NOMO-1 treated with dmso at 0.1 percent for 144 hours (cell line): ENCODE data around the gene PLEK2.
A peak's percentile ranks its signal among the peaks of the same experiment; 100 is the strongest.
"Not testable (repeated sequence)": the region's sequence is repeated elsewhere in the genome, so short reads cannot be mapped to it uniquely, and the experiment has no call there.

Experiments used
- DNase-seq: peaks from one replicate; lab custom pipeline; 2025; ENCODE audit not compliant: unreplicated experiment; lab: John Stamatoyannopoulos, UW

PLEK2 gene

DNA sequence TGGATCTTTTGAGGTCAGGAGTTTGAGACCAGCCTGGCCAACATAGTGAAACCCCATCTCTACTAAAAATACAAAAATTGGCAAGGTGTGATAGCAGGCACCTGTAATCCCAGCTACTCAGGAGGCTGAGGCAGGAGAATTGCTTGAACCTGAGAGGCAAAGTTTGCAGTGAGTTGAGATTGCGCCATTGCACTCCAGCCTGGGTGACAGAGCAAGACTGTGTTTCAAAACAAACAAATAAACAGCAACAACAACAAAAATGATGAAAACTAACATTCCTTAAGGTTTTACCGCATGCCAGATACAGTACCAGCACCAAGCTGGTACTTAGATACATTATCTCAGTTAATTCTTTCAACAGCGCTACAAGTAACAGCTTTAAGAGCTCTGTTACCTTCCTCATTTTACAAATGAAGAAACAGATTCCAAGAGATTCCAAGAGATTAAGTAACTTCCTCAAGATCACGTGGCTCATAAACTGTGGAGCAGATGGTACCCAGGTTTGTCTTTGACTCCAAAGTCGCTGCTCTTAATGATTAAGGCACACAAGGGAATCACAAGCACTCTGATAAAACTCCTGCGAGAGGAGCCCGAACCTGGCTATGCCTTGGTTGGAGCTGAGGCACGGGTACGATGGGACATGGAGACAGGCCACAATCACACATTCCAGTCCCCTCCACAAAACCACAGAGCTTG is 17.7 kb upstream of the PLEK2 start:
- DNase-seq = no peak

DNA sequence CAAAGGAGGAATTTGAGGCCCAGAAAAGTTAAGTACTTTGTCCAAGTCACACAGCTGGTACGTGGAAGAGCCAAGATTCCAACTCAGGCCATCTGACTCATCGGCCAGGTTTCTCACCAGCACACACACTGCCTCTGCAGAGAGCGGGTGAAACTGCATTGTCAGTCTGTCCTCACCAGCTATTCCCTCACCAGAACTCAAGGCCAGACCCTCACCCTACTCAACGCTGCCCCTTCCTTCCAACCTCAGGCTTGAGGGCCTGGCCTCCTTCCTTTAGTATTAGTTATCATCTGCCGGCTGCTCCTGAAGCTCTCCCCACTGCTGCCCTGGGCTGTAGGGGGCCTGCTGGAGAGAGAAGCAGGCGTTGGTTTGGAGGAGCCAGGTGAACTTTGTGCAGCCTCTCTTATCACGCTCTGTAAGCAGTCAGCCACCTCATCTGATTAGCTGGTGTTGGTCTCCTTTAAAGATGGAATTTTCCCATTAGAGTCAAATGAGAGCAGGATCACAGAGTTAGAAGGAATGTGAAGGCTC is 16.6 kb upstream of the PLEK2 start:
- DNase-seq = no peak

DNA sequence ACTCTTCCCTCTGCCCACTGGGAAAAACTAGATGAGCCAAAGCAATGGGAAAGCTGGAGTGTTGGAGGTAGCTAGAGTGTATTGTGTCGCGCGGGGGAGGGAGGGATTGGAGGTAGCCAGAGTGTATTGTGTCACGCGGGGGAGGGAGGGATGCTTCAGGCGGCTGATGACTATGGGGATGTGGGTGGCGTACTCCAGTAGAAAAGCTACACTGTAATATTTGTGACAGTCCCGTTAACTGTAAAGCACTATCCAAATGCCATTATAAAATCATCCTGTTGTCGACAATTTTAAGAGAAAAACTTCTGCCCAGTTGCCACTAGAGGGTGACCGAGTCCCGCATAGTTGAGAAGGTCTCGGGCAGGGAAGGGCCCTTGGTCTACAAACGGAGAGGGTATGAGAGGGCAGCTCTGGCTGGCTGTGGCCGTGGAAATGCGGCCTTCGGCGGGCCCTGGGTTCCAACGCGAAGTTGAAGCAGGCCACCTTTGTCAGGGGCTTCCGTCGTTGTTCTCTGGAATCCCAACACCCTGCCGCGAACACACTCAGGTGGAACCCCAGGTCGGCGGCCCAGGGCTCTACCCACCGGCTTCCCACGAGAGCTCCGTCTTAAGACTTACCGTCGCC is 15.1 kb upstream of the PLEK2 start:
- peak; percentile 57 for DNase-seq

DNA sequence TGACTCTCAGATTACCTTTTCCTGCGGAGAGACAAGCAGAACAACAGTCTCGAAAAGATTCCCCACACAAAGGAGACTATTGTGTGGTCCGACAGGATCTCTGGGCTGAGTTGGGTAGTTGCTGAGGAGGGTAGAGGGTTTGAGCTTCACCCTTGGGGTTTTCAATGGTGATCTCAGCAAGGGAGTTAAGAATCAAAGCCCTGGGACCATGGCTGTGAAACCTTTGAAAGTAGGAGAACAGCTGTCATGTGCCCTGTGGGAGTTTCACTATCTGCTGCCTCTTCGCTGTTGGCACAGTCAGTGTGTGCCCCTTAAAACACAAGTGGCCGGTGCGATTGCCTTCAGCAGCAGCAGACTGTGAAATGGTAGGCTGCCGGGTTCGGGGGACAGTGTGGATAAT is 14.2 kb upstream of the PLEK2 start:
- no peak for DNase-seq

DNA sequence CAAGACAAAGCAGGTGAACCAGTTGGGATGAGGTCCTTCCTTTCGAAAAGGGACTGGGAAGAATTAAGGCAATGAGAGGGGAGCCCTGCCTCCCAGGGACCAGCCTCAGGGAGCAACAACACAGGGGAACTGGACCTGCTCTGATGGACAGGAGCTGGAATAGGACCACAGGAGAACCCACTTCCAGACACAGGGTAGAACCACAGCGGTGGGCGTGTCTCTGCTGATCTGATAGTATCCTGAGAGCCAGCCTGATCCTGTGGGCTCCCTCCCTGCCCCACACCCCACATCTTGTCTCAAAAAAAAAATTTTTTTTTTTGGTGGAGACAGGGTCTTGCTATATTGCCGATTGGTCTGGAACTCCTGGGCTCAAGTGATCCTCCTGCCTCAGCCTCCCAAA is 13.6 kb upstream of the PLEK2 start:
- DNase-seq = no peak

DNA sequence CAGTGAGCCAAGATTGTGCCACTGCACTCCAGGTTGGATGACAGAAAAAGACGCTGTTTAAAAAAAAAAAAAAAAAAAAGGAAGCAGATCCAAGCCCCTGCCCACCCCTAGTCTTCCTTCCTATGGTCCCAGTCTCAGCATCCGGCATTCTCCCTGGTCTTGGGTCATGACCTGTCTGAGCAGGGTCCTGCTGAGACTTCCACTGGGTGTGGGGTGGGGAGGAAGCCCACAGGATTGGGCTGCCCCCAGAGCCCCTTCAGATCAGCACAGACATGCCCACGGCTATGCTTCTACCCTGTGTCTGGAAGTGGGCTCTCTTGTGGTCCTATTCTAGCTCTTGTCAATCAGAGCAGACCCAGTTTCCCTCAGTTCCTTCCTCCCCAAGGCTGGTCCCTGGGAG is 12.6 kb upstream of the PLEK2 start:
- DNase-seq = no peak

DNA sequence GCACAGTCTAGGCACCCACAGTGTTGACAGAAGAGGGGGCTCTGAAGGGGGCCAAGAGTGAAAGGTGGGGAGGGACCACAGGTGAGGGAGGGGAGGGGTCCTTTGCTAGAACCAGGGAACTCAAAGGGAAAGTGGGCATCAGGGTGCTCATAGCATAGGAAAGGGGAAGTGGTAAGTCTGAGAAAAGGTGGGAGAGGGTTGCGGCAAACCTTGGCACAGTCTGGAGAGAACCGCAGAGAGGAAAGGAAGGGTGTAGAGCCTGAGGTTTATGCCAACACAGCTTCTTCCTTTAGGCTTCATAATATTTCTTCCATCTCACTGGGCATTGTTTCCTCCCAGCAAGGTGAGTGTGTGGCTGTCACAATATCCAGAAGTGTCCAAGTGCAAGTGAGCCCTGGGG is 11.5 kb upstream of the PLEK2 start:
- peak; percentile 11 for DNase-seq

DNA sequence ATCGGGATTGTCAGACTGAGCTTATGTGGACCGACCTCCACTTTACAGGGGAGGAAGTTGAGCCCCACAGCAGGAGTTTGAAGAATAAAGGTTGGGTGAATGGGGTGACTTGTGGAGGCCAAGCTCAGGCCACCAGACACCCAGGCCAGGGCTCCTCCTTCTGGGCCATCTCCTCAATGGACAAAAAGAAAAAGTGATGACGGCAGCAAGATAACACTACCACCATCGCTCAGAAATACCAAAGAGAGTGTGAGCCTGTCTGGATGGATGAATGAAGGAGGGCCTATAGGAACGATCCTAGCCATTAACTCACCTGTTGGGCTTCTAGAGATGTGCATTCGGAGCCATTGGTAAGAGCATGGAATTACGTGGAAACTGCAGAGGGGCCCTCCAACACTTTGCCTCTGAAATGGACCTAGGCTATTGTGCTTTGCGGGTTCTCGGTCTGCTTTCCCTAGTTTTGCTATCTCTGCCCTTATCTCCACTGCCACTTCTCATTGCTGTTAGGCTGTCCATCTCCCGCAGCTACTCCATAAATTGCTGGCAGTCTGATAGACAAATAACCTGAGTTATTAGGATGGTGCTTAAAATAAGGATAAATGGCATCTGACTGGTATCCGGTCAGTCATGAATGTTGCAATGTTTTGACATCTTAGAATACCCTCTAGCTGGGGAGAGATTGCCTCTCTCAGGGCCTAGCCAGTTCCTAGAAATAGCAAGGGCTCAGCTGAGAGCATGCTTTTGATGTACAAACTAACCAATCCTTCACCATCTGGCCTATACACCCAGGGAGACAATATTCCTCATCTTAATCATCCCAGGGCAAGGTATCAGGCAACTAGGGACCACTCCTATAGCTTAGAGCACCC is 9.6 kb upstream of the PLEK2 start:
- DNase-seq = no peak

DNA sequence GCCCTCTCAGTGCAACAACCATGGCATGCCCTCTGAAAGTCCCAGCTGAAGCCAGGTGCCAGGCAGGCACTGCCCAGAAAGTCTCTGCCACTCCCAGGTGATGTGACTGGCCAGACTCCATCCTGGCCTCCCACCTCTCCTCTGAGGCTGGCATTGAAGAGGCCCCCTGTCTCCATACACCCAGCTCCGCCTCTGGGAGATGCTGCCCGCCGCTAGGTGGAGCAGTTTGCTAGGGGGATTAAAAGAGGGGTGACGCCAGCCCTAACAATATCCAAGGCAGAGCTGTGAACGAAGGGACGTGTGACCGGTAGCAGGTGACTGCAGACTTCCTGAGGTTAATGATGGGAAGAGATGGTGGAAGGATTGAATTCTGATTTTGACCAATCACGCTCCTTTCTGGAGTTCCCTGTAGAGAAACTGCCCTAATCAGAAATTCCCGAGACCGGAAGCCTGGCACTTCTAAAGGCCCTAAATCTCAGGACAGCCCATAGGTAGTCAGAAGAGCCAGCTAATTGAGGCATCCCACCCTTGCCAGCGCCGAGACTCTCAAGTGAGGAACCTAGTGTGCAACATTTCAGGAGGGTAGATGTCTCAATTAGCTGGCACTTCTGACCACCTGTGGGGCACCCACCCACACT is 8.3 kb upstream of the PLEK2 start:
- DNase-seq = peak; percentile 28

DNA sequence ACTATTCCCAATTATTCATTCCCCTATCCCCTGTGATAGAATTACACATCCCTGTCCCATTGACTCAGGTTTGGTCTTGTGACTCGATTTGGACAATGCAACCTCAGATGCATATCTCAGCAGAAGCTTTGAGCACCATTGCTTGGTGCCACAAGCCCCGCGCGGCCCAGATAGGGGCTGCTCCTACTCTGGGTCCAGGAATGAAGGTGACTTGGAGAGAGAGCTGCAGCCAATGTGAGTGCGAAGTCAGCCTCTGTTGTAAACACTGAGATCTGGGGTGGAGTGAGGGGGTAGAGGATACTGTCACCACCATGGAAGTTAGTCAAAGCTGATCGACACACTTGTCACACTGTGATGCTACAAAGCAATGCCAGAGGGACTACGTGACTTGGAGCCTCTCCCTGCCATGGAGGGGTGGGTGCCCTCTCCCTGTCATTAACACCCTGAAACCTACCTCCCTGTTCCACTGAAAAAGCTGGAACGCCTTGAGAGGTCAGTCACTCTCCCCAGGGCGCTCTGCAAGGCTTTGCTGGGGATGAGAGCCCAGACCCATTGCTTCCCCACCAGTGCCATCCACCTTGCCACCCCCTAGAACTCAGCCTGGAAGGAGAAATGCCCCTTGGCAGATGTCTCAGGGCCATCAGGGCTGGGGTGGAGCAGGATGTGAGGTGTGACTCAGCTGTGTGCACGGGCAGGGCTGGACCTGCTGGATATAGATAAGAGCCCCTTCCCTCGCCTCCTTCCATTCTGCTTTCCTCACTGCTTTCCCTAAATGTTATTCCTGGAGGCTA is 6.6 kb upstream of the PLEK2 start:
- DNase-seq = no peak

DNA sequence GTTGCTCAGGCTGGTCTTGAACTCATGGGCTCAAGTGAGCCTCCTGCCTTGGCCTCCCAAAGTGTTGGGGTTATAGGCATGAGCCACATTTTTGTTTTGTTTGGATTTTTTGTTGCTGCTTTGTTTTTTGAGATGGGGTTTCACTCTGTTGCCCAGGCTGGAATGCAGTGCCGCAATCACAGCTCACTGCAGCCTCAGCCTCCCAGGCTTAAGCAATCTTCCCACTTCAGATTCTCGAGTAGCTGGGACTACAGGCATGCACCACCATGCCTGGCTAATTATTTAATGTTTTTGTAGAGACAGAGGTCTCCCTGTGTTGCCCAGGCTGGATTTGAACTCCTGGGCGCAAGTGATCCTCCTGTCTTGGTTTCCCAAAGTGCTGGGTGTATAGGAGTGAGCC is 5.7 kb upstream of the PLEK2 start:
- DNase-seq = no peak

DNA sequence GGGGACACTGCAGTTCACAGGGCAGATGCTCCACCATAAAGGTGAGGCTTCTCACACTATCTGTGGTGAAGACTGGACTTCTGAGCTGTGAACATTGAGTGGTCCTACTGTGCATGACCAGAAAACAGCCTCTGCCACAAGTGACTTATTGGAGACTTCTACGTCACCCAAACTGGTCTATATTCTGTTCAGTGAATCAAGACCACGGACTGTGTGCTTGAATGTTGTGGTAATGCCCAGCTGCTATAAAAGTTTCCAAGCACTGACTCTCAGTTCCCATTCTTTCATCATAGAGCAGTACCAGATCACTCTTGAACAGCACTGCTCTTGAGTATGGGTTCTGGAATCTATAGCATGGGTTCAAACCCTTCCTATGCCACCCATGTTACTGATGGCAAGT is 4.8 kb upstream of the PLEK2 start:
- DNase-seq = no peak

DNA sequence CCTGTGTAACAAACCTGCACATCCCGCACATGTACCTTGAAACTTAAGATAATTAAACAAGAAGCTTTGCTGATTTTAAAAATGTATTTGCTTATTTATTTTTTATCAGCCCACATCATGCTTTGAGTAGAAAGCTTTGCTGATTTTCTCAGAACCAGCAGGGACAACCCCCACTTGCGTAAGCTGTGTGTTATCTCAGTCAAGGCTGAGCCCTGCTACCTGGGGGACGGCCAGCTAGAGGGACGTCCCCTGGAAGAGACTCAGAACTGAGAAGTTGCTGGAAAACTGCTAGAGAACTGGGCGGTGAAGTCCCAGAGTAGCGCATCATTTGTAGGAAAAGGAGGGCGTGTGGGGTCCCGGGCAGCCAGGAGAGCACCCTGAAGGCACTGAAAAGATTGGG is 4.1 kb upstream of the PLEK2 start:
- no peak for DNase-seq

DNA sequence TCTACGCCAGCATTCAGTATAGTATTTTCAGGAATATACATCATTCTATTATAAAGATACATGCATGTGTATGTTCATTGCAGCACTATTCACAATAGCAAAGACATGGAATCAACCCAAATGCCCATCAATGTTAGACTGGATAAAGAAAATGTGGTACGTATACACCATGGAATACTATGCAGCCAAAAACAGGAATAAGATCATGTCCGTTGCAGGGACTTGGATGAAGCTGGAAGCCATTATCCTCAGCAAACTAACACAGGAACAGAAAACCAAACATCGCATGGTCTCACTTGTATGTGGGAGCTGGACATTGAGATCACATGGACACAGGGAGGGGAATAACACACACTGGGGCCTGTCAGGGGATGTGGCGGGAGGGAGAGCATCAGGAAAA is 3.6 kb upstream of the PLEK2 start:
- DNase-seq = not testable (repeated sequence)

DNA sequence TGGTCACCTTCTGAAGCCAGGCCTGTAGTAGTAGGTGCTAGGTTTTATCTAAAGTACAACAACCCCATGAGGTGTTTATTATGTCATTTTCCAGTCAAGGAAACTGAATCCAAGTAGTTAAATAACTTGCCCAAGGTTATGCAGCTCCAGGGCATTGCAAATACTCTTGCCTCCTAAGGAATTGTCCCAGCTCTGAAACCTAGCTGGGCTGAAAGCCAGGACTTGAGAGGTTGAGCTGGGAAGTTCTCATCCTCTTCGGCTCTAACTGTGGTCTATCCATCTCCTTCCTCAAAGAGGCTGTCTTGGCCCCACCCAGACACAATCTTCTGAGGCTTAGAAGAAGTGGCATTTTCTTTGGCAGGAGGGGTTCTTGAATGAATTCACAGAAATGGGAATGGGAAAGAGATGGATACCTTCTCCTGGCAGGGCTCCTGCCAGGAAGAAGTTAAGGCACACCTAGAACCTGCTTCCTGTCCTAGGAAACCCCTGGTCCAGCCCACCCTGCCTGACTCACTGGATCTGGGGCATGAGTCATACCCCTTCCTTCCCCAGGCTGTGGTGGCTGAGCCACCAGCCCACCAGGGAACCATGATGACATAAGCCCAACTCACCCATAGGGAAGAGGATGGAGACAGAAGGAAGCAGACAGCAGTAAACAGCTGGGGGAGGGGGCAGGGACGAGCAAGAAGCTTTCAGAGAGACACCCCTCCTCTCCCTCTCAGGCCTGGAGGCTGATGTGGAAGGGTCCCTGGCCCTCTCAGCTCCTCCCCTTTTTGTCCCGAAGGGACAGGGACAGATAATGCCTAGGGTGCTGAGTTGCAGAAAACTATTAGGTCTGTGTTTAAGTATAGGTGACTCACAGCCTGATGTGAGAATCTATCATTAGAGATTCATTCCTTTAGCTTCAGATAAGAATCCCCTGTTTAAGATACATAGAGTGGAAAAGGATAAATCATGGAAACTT is 2.1 kb upstream of the PLEK2 start:
- DNase-seq = no peak

DNA sequence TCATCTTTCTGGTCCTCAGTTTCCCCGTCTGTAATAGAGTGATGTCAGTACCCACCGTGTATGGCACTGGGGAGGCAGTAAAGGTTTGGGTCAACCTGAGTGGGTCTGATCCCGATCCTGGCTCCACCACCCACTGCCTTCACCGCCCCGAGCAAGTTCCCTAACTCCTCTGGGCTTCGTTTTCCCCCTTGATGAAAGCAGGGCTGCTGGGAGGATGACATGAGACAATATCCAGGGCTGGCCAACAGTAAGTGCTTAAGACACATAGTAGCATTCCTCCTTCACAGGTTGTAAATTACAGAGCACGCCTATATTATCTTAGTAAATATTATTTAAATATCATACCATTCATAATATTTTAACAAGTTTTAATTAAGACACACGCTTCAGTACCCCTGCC is 595 bp downstream of the PLEK2 start:
- no peak for DNase-seq

DNA sequence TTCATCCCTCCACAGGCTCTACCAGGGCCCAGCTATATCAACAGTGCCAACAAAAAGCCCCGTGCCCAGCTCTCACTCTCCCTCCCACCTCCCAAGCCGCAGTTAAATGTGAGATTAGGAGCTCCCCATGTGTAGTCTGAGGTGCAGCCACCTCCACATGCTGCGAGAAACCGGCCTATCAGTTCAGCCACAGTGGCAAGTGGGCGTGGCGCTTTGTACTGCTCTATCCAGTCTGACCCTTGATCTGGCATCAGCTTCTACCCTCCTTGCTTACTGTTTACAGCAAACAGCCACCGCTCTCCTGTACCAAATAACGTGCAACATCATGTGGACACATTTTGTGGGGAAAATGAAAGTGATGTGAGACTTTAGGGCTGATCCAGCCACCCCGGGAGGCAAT is 1.7 kb downstream of the PLEK2 start:
- no peak for DNase-seq

DNA sequence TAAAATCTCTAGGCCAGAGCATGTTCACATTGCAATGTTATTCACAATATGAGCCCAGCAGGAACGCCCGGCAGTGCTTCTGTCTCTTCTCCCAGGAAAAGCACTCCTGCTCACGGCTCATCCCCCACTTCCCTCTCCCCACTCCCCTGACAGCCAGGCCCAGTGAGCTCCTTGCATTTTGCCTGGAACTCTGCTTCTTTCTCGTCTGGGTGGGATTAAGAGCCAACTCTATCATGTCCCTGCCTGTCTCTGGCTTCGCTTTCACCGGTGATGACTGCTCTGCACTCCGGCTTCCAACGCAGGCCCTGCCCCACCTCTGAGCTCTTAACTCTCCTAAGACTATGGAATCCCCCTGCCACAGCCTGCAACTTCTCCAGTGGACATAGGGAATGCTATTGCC is 2.5 kb downstream of the PLEK2 start:
- DNase-seq = no peak

DNA sequence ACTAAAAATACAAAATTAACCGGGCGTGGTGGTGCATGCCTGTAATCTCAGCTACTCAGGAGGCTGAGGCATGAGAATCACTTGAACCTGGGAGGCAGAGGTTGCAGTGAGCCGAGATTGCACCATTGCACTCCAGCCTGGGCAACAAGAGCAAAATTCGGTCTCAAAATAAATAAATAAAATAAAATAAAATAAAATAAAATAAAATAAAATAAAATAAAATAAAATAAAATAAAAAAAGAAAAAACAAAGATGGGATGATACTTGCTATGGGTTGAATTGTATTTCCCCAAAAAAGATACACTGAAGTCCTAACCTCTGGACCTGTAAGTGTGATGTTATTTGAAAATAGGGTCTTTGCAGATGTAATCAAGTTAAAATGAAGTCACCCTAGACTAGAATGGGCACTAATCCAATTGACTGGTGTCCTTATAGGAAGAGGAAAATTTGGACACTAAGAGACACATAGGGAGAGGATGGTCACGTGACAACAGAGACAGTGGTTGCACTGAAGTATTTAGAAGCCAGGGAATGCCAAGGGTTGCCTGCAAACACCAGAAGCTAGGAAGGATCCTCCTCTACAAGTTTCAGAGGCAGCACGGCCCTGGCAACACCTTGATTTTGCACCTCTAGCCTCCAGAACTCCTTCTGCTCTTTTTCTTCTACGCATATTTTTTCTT is 3.7 kb downstream of the PLEK2 start:
- DNase-seq = not testable (repeated sequence)
